ENCODE data around the gene CFAP46. TPM values are rescaled to one million over a fixed set of nuclear protein-coding genes. Genes with fewer than 3 reads are reported as not detected.
"Not testable (repeated sequence)": the region's sequence is repeated elsewhere in the genome, so short reads cannot be mapped to it uniquely, and the experiment has no call there.

The CFAP46 gene
- total RNA-seq, 1 donor from 2014 or later, result 0.41 TPM

GRCh38 chr10:132962623-132963429 lies 20.5 kb upstream of the CFAP46 start:
- no peak for DNase-seq

GRCh38 chr10:132961787-132962622 lies 19.6 kb upstream of the CFAP46 start:
- peak; percentile 83 for DNase-seq

DNA sequence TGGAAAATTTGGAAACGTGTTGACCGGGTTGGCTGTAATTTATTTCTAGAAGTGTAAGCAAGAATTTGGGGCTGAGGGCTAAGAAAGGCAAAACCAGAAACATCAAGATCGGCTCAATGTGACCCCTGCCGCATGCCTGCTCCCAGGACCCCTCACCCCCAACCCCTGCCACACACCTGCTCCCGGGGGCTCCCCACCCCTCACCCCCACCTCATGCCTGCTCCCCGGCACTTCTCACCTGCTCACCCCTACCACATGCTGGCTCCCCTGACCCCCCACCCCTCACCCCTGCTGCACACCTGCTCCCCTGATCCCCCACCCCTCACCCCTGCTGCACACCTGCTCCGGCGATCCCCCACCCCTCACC lies 19.0 kb upstream of the CFAP46 start:
- no peak for DNase-seq

DNA sequence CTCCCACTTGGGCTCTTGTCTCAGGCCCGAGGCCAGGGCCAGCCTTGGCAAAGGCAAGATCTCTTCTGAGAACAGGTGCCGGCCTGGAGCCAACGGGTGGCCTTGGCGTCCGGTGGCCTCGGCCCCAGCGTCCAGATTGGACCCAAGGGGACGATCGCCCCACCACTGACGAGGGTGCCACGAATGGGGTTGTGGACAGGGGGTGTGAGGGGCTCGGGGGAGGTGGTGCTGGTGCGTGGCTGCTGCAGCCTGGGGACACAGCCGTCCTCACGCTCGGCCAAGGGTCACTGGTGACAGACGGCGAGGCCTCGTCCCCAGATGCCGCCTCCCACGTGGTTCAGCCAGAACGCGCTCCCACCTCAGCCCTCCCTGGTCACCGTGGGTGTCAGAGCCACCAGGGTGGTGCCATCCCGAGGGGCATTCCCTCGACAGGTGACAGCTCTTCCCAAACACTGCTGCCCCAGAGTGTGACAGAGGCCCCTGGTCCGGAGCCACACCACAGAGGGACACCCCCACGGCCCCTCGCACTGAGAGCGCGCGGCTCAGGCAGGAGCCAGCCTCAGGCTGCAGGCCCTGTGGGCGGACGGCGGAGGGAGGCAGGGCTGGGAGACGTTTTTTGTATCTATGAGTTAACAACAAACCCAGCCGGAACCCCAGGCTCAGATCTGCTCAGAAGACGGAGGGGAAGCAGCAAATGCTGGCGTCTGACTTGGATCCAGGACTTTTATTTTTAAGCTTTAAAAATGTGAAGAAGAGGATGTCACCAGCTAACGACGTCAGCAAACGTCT lies 18.5 kb upstream of the CFAP46 start:
- no peak for DNase-seq

DNA sequence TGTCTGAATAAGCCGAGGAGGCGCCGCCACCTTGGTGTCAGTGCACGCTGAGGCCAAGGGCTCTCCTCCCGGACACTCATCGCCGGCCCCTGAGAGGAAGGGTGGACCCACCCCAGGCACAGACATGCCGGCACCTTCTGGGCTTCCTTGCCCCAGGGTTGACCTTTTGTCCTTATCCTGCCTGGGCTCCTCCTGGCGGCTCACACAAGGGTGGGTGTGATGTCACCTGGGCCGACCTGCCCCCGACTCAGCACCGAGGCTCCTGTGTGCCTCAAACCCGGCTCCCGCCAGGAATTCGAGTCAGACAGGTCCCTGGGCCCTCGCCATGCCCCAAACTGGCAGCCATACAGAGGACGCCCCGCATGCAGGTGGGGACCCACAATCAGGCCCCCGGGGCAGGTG lies 17.7 kb upstream of the CFAP46 start:
- DNase-seq, result no peak

GRCh38 chr10:132959559-132959961 lies 17.2 kb upstream of the CFAP46 start:
- DNase-seq, result no peak

DNA sequence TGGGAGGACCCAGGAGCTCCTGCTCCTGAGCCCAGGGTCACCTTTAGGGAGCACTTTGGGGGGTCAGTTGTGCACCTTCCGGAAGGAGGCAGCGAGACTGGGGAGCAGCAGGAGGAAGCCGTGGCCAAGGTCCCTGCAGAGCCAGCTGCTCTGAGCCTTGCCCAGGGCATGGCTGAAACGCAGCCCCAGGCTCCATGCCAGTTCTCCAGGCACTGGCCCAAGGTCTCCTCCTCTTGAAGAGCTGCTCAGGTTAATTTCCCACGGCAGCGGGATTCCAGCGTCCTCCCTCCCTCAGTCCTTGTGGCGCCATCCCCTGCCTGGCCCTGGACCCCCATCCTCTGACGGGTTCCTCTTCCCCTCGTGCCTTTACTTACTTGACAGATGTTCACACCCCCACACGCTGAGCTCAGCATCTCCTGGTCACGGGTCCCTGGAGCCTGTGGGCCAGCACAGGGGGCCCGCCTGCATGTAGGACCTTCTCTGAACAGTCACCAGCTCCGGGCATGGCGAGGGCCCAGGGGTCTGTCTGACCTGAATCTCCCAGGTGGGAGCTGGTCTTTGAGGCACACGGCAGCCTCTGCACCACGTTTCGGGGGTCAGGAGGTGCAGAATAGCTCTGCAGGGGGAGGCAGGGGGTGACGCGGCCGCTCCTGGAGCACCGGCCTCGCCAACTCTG lies 16.7 kb upstream of the CFAP46 start:
- DNase-seq, result peak; percentile 28

- DNase-seq, result no peak
Observed at GRCh38 chr10:132957981-132958882, 15.9 kb upstream of the CFAP46 start.

- DNase-seq, result no peak
Observed at GRCh38 chr10:132957131-132957530, 14.8 kb upstream of the CFAP46 start.

DNA sequence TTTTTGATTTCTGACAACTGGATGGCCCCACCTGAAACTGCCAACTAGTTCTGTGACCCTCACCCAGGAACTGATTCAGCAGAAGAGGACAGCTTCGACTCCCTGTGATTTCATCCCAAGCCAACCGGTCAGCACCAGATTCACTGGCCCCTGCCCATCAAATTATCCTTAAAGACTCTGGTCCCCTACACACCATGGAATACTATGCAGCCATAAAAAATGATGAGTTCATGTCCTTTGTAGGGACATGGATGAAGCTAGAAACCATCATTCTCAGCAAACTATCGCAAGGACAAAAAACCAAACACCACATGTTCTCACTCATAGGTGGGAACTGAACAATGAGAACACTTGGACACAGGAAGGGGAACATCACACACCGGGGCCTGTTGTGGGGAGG lies 13.9 kb upstream of the CFAP46 start:
- not testable (repeated sequence) for DNase-seq

- no peak for DNase-seq
Observed at GRCh38 chr10:132955479-132955878, 13.1 kb upstream of the CFAP46 start.

DNA sequence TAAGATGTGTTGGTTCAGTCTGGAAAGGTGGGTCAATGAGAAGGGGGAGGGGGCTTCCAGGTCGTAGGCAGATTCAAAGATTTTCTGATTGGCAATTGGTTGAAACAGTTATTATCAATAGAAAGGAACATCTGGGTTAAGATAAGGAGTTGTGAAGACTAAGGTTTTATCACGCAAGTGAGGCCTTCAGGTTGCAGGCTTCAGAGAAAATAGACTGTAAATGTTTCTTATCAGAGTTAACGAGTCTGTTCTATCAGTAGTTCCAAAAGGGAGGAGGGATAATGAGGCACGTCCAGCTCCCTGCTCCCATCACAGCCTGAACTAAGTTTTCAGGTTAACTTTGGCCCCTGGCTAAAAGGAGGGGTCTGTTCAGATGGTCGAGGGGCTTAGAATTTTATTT lies 11.1 kb upstream of the CFAP46 start:
- DNase-seq, result no peak

- DNase-seq, result no peak
Observed at GRCh38 chr10:132951926-132952325, 9.6 kb upstream of the CFAP46 start.

DNA sequence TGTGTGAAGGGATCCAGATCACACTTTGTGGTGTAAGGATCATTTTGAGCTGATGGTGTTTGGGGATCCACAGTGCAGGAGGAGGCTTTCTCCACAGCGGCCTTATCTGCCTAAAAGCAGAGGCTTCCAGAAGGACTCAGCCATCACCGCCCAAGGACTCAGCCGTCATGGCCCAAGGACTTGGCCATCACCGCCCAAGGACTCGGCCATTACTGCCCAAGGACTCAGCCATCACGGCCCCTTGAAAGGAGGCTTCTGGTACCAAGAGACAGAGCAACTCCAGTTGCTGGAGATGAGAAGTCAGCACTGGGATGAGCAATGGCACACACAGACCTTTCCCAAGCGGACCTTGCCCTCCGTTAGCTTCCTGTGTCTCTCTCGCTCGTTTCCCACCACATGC lies 6.0 kb upstream of the CFAP46 start:
- DNase-seq, result no peak

- no peak for DNase-seq
Observed at GRCh38 chr10:132947843-132948242, 5.5 kb upstream of the CFAP46 start.

GRCh38 chr10:132946806-132947546 lies 4.6 kb upstream of the CFAP46 start:
- DNase-seq, result peak; percentile 38

DNA sequence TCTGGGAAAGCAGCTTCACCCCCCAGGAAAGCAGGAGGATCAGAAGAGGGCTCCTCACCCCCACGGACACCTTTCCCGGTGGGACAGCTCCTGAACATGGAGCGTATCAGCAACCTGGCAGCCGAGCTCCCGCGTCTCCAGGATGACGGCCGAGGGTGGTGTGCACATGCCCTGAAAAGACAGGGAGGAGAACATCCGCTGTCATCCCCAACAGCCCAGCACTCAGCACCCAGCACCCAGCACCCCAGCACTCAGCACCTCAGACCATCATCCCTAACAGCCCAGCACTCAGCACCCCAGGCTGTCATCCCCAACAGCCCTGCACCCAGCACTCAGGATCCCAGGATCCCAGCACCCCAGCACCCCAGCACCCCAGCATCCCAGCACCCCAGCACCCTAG lies 3.9 kb upstream of the CFAP46 start:
- no peak for DNase-seq

- DNase-seq, result no peak
Observed at GRCh38 chr10:132945894-132946255, 3.5 kb upstream of the CFAP46 start.

GRCh38 chr10:132945125-132945893 lies 2.9 kb upstream of the CFAP46 start:
- DNase-seq, result no peak

DNA sequence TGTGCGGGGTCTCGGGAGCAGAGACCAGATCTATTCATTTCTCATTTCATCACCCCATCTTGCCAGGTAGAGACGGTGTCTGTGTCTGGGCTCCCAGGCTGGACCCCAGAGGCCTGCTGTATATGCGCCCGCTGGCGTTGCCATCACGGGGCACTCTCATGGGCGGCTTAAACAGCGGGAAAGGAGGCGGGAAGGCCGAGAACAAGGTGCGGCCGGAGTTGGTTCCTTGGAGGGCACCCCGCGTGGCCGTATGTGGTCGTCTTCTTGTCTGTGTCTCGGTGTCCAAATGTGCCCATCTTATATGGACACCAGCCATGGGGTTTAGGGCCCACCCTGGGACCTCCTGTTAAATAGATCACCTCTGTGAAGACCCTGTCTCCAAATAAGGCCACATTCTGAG lies 2.1 kb upstream of the CFAP46 start:
- DNase-seq, result no peak
